ENCODE results near the gene NEDD9. TPM values are rescaled to one million over a fixed set of nuclear protein-coding genes. Genes with fewer than 3 reads are reported as not detected.

NEDD9 gene
- total and polyA plus RNA-seq, 2 of the 13 experiments (the other 11 are each of a cell fraction or from before 2014, with no cell fraction given) = 27.1 to 389 TPM

DNA sequence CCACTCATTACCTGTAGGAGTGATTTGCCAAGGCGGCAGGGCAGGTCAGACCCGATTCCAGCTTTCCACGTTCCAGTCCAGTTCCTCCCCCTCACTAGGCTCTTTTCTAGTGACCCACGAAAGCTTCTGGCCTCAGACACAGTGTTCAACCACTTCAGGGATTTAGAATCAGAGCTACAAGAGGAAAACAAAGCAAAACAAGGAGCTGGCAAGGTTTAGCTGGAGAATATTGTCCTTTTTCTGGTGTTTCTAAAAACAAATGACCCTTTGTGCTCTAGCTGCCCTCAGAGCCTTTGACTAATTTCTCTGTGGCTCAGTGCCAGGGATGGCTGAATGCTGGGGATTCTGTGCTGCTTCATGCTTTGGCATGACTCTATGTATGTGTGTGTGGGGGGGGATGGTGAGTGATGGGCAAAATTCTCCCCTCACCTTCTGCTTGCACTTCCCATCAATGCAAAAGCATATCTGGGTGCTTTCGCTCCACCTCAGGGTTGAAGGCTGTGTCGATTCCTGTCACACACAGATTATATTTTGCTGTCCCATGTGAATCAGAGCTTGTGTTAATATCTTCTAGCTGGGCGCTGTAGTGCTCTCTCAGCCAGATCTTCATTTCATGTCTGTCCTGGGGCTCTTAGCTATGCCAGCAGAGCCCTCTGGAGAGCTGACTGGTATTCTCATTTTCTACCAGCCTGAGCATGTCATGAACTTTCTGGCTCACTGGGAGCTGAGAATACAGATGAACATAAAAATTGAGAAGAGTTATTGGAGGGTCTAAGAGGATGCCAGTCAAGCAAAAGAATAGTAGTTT is 19.3 kb upstream of the NEDD9 start (continued):
- TF ChIP-seq ZNF891 (CRISPR knock-in tag; IDR thresholded peaks at IDR 0.05) = no peak
- 0 out of 2 replicates have a peak, but pooled peaks have one; percentile 27 for TF ChIP-seq GATAD2A (CRISPR knock-in tag; IDR thresholded peaks at IDR 0.05)
- TF ChIP-seq ZNF253 (CRISPR knock-in tag; IDR thresholded peaks at IDR 0.05; ENCODE audit: borderline replicate concordance) = no peak
- TF ChIP-seq KLF11 (CRISPR knock-in tag; IDR thresholded peaks at IDR 0.05) = no peak
- TF ChIP-seq NCOA2 (CRISPR knock-in tag; IDR thresholded peaks at IDR 0.05) = no peak
- no peak for TF ChIP-seq ZNF333 (CRISPR knock-in tag; IDR thresholded peaks at IDR 0.05; ENCODE audit: borderline replicate concordance)
- TF ChIP-seq KMT2B (CRISPR knock-in tag; IDR thresholded peaks at IDR 0.05) = 0 out of 2 replicates have a peak, but pooled peaks have one; percentile 25
- no peak for TF ChIP-seq KLF12 (CRISPR knock-in tag; IDR thresholded peaks at IDR 0.05; ENCODE audit: borderline replicate concordance)
- TF ChIP-seq, protein P1, sequence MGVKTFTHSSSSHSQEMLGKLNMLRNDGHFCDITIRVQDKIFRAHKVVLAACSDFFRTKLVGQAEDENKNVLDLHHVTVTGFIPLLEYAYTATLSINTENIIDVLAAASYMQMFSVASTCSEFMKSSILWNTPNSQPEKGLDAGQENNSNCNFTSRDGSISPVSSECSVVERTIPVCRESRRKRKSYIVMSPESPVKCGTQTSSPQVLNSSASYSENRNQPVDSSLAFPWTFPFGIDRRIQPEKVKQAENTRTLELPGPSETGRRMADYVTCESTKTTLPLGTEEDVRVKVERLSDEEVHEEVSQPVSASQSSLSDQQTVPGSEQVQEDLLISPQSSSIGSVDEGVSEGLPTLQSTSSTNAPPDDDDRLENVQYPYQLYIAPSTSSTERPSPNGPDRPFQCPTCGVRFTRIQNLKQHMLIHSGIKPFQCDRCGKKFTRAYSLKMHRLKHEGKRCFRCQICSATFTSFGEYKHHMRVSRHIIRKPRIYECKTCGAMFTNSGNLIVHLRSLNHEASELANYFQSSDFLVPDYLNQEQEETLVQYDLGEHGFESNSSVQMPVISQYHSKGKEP (CRISPR knock-in tag; IDR thresholded peaks at IDR 0.05) = no peak
- 0 out of 2 replicates have a peak, but pooled peaks have one; percentile 8 for TF ChIP-seq RARA (CRISPR knock-in tag; IDR thresholded peaks at IDR 0.05)
- TF ChIP-seq SAP130 (CRISPR knock-in tag; IDR thresholded peaks at IDR 0.05; ENCODE audit: low read depth) = peak; percentile 31; the same call in 1 of the 2 replicates
- TF ChIP-seq CENPX (CRISPR knock-in tag; IDR thresholded peaks at IDR 0.05) = no peak
- no peak for TF ChIP-seq HDAC6 (IDR thresholded peaks at IDR 0.05; ENCODE audit: low read depth, low read length)
- no peak for TF ChIP-seq NRL (CRISPR knock-in tag; IDR thresholded peaks at IDR 0.05; ENCODE audit: borderline replicate concordance)
- TF ChIP-seq, protein P2, sequence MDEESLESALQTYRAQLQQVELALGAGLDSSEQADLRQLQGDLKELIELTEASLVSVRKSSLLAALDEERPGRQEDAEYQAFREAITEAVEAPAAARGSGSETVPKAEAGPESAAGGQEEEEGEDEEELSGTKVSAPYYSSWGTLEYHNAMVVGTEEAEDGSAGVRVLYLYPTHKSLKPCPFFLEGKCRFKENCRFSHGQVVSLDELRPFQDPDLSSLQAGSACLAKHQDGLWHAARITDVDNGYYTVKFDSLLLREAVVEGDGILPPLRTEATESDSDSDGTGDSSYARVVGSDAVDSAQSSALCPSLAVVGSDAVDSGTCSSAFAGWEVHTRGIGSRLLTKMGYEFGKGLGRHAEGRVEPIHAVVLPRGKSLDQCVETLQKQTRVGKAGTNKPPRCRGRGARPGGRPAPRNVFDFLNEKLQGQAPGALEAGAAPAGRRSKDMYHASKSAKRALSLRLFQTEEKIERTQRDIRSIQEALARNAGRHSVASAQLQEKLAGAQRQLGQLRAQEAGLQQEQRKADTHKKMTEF (CRISPR knock-in tag; IDR thresholded peaks at IDR 0.05) = peak; percentile 31; the same call in 1 of the 2 replicates
- TF ChIP-seq NR2F6 (IDR thresholded peaks at IDR 0.05) = no peak
- 0 out of 2 replicates have a peak, but pooled peaks have one; percentile 13 for TF ChIP-seq NR2F6 (CRISPR knock-in tag; IDR thresholded peaks at IDR 0.05)
- TF ChIP-seq DMAP1 (CRISPR knock-in tag; IDR thresholded peaks at IDR 0.05) = 0 out of 2 replicates have a peak, but pooled peaks have one; percentile 23
- no peak for TF ChIP-seq HOXA5 (CRISPR knock-in tag; IDR thresholded peaks at IDR 0.05)
- TF ChIP-seq SETDB1 (CRISPR knock-in tag; IDR thresholded peaks at IDR 0.05; ENCODE audit: borderline replicate concordance) = no peak
- no peak for TF ChIP-seq ZFP37 (CRISPR knock-in tag; IDR thresholded peaks at IDR 0.05; ENCODE audit: borderline replicate concordance)
- peak; percentile 13; the same call in 1 of the 2 replicates for TF ChIP-seq RXRB (CRISPR knock-in tag; IDR thresholded peaks at IDR 0.05; ENCODE audit: borderline replicate concordance)
- 0 out of 2 replicates have a peak, but pooled peaks have one; percentile 16 for TF ChIP-seq TGIF2 (CRISPR knock-in tag; IDR thresholded peaks at IDR 0.05)
- TF ChIP-seq, protein P3, sequence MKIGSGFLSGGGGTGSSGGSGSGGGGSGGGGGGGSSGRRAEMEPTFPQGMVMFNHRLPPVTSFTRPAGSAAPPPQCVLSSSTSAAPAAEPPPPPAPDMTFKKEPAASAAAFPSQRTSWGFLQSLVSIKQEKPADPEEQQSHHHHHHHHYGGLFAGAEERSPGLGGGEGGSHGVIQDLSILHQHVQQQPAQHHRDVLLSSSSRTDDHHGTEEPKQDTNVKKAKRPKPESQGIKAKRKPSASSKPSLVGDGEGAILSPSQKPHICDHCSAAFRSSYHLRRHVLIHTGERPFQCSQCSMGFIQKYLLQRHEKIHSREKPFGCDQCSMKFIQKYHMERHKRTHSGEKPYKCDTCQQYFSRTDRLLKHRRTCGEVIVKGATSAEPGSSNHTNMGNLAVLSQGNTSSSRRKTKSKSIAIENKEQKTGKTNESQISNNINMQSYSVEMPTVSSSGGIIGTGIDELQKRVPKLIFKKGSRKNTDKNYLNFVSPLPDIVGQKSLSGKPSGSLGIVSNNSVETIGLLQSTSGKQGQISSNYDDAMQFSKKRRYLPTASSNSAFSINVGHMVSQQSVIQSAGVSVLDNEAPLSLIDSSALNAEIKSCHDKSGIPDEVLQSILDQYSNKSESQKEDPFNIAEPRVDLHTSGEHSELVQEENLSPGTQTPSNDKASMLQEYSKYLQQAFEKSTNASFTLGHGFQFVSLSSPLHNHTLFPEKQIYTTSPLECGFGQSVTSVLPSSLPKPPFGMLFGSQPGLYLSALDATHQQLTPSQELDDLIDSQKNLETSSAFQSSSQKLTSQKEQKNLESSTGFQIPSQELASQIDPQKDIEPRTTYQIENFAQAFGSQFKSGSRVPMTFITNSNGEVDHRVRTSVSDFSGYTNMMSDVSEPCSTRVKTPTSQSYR (CRISPR knock-in tag; IDR thresholded peaks at IDR 0.05; ENCODE audit: borderline replicate concordance) = peak; percentile 15; the same call in 1 of the 2 replicates
- no peak for TF ChIP-seq TBX3 (IDR thresholded peaks at IDR 0.05; ENCODE audit: borderline replicate concordance)
- no peak for TF ChIP-seq ZSCAN21 (CRISPR knock-in tag; IDR thresholded peaks at IDR 0.05; ENCODE audit: borderline replicate concordance)
- no peak for TF ChIP-seq POLR2AphosphoS2 (IDR thresholded peaks at IDR 0.05; ENCODE audit: low read depth, low read length)

Measured in HepG2 (cell line).